IMR-90 (cell line): ENCODE data around the gene PCGF3.

Experiments
- CEBPB ChIP-seq: IDR thresholded peaks from 2 replicates; pipeline ENCODE4 v1.6.1; 2012; ENCODE audit warnings: low read depth, low read length, improper control_type of control experiment
- CHD1 ChIP-seq: IDR thresholded peaks from 2 replicates; pipeline ENCODE4 v1.6.1; 2012; ENCODE audit warnings: low read depth, low read length, improper control_type of control experiment
- CTCF ChIP-seq: conservative IDR thresholded peaks from 2 replicates; pipeline ENCODE4 v1.5.1; 2012; ENCODE audit warnings: mild to moderate bottlenecking, low read depth, low read length, improper control_type of control experiment
- POLR2A ChIP-seq: IDR thresholded peaks from 2 replicates; pipeline ENCODE4 v1.6.1; 2012; ENCODE audit warnings: mild to moderate bottlenecking, low read depth, low read length
- RFX5 ChIP-seq: IDR thresholded peaks from 2 replicates; pipeline ENCODE4 v1.8.0; 2012; ENCODE audit warnings: low read depth, mild to moderate bottlenecking, low read length, moderate library complexity
- SMC3 ChIP-seq: fragments of 150-350 bp; IDR thresholded peaks from 2 replicates; pipeline ENCODE4 v1.6.1; 2016; ENCODE audit warnings: low read depth, mild to moderate bottlenecking, antibody characterized with exemption, low read length, moderate library complexity
- TF ChIP-seq, protein P1 (sequence below): fragments of 150-350 bp; IDR thresholded peaks from 2 replicates; pipeline ENCODE4 v1.6.1; 2016; ENCODE audit warnings: low read depth, mild to moderate bottlenecking, low read length, moderate library complexity, borderline replicate concordance

DNA sequence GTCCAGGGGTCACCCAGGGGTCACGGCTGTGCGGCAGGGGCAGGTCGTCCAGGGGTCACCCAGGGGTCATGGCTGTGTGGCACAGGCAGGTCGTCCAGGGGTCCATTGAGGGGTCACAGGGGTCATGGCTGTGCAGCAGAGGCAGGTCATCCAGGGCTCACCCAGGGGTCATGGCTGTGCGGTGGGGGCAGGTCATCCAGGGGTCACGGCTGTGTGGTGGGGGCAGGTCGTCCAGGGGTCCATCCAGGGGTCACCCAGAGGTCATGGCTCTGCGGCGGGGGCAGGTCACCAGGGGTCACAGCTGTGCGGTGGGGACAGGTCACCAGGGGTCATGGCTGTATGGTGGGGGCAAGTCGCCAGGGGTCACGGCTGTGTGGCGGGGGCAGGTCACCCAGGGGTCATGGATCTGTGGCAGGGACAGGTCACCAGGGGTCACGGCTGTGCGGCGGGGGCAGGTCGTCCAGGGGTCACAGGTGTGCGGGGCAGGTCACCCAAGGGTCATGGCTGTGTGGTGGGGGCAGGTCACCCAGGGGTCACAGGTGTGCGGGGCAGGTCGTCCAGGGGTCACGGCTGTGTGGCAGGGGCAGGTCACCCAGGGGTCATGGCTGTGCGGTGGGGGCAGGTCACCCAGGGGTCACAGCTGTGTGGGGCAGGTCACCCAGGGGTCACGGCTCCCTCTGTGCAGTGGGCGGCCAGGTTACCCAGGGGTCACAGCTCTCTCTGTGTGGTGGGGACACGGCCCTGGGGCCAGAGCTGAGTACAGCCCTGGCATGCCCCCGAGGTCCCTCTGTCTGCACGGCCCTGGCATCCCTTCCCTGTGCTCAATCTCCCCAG is 47.6 kb upstream of the PCGF3 start:
- TF ChIP-seq SMC3, result no peak
- no peak for TF ChIP-seq CTCF
- TF ChIP-seq CEBPB, result no peak
- TF ChIP-seq POLR2A, result no peak
- TF ChIP-seq RFX5, result no peak
- TF ChIP-seq, protein P1, sequence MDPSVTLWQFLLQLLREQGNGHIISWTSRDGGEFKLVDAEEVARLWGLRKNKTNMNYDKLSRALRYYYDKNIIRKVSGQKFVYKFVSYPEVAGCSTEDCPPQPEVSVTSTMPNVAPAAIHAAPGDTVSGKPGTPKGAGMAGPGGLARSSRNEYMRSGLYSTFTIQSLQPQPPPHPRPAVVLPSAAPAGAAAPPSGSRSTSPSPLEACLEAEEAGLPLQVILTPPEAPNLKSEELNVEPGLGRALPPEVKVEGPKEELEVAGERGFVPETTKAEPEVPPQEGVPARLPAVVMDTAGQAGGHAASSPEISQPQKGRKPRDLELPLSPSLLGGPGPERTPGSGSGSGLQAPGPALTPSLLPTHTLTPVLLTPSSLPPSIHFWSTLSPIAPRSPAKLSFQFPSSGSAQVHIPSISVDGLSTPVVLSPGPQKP, result no peak
- no peak for TF ChIP-seq CHD1
